KG1 (cell line): ENCODE results near the gene BLACAT1.
"Not testable (repeated sequence)": the region's sequence is repeated elsewhere in the genome, so short reads cannot be mapped to it uniquely, and the experiment has no call there.

Experiments
- DNase-seq: peaks from one replicate; lab custom pipeline; 2025; lab: John Stamatoyannopoulos, UW

The BLACAT1 gene

GRCh38 chr1:205440121-205440475, 15.7 kb downstream of the BLACAT1 start:
- DNase-seq = no peak

DNA sequence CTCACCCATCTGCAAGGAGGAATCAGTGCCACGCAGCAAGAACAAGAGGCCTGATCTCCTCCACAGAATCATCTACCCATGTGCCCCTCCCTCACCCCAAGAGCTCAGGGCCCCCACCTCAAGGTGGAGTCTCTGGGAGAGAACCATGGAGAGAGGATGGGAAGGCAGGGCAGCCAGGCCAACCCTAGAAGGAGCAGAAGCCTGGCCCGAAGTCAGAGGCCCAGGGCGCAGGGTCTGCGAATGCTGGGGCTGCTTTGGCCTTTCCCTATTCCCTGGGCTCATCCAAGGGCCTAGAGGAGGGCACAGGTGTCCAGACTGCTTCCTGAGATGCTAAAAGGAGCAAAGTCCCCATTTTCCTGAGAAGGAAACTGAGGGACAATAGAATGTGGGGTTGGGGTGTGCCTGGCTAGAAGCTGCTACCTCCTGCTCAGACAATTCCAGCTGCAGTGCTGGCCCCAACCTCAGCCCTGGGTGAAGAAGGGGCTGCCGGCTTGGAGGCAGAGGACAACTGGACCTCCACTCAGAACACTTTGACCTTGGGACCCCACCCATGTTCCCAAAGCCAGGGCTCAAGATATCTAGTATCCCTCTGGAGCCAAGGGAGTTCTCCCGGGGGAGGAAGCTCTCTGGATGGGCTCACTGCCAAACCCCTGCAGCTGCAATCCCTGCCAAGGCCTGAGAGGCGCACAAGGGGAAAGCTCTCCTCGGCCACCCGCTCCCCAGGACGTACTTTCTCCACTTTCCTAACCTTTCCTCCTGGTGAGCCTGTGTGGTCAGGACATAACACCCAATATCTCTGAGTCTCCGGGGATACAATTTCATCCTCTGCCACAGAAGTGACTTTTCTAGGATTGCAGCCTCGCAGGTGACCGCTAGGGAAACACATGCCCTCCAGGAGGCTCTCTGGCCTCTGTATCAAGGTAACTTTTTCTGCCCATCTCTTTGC, 17.4 kb downstream of the BLACAT1 start:
- no peak for DNase-seq

- DNase-seq = no peak
Measured at GRCh38 chr1:205437570-205437969, 18.3 kb downstream of the BLACAT1 start.

DNA sequence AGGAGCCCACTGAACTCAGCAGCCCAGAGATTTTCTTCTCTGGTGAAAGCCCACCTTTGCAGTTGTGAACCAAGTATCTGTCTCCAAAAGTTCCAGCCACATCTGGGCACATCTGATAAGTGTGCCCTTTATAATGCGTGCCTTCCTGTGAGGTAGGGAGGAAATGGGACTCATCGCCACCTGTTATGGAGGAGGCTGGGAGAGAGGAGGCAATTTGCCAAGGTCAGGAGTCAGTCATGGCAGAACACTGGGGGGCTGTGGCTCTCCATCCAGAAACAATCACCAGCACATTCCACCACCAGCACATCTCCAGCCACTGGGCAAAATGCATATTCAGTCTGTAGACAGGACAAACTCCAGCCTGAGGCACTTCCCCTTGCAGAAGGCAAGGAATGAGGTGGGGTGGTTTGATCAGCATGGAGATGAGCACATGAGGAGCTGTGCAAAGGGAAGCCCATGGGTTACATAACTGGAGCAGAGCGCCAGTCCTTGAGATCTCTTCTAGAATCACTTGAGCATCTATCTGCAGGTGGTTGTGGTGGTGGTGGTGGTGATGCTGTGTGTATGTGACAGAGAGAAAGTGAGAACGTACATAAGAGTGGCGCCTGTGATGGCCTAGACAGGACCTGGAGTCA, 19.0 kb downstream of the BLACAT1 start:
- DNase-seq = no peak

DNA sequence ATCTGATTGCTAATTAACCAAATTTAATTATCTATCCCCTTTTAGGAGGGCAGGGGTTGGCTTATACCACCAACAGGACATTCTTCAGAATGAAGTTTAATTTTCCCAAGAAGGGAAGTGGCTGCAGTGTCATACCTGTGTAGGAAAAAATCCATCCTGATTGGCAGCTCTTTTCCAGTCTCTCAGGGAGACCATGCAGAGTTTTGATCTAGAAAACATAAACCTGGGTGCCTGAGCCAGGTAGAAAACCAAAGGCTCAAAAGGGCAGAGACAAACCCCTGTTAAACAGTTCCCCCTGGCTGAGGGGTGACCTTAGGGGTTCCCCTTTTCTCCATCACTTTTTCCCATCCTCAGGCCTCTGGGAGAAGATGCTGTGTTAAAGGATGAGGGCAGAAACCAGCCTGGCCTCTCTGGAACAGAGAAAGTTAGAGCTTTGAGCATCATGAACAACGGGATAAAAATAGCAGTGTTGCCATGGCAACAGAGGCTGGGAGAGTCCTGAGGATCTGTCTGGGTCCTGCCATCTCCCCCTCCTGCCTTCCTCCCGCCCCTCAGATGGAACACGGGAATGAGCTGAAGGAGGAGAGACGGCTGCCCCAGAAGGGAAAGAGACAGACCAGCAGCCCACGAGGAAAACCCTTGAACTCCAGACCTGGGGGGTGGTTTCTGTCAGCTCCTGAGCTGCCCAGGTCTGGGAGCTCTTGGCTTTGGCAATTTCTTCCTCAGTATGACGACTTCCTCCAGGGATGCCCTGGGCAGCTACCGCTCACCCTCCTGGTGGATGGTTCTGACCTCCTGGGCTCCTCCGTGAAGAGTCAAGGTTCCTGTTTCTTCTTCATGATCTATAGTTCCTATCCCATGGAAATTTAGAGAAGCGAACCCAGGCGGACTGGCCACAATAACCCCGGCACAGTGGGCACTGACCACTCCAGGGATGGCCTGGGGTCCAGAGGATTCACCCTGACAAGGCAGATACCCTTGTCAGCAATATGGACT, 20.0 kb downstream of the BLACAT1 start:
- DNase-seq = no peak

DNA sequence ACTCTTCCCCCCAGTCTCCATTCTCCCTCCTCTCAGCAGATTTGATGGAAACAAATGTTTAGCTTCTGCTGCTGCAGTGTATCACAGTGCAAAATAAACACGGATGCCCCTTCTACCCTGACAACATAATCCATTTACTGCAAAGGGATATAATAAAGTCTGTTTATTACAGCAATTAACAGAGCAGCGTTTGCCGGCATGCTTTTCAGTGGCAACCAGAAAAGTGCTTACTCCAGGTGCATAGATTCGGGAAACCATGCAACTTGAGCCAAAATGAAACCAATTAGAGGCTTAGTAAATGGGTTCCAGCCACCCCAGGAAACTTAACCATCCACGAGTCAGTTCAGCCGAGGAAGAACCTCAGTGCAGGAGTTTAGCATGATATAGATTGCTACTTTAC, 21.1 kb downstream of the BLACAT1 start:
- DNase-seq = no peak

DNA sequence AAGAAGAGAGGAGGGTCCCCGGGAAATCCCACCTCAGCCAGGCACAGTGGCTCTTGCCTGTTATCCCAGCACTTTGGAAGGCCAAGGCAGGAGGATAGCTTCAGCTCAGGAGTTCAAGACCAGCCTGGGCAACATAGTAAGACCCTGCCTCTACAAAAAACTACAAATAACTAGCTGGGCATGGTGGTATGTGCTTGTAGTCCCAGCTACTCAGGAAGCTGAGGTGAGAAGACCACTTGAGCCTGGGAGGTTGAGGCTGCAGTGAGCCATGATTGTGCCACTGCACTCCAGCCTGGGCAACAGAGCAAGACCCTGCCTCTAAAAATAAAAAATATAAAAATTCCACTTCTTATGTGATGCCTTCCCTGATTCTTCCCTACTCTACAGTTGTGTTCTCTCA, 23.2 kb downstream of the BLACAT1 start:
- DNase-seq = not testable (repeated sequence)

- DNase-seq = no peak
Measured at GRCh38 chr1:205432116-205432515, 23.7 kb downstream of the BLACAT1 start.

DNA sequence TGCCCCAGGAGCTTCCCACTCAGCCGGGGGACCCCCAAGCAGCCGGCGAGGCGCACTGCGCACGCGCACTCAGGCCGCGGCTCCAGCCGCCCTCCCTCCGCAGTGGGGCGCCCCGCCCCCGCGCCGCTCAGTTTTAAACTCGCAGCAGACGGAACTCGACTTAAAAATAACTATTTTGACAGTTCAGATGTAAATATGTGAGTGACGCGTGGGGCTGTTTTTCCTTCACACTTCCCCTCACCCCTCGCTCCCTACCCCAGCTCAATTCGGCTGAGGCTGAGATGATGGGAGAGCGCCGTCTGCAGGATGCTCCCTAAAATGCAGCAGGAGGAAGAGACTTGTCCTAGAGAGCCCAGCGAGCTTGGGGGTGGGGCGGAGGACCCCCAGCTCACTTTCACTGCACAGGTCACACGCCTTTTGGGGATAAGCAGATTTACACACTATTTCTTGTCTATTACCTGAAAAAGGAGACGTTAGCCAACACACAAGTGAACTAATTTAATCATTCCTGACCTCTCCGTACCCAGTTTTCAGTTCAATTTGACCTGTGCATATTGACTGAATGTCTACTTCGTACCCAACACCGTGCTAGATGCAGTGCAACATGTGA, 25.0 kb downstream of the BLACAT1 start:
- DNase-seq = no peak

DNA sequence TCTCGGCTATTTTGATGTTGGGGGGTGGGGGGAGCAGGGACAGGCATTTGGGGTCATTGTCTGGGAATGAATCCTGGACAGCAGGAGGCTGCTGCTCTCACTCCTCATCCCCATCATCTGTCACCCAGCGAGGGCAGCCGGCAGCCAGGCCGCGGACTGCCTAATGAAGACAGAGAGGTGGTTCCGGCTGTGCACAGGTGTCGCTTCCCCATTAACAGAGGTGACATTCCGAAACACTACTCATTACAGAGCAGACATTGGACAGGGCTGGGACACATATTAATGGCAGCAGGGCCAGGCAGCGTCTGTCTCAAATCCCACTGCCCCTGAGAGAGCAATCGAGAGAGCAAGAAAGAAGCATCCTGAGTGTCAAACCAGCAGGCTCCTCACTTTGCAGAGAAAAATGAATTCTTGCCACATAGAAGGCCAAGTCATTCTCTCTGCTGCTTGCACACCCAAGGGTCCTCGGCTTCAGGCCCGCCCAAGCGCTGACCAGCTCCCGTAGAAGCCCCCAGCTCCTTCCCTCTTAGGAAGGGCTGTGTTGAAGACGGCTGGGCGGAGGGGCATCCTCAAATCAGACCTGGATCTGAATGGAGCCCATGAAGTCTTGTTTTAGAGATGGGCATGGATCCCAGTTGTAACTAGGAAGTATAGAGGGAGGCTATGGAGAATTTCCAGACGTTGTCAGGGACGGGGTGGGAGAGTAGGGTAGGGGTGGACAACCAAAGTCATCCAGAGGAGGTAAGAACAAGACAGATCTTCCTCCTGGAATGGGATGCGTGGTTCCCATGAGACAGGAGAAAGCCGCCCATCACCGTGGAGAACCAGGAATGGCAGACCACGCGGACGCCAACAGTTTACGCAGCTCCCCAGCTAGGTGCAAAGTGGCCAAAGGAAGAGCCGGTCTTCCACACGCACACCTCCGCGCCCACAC, 25.8 kb downstream of the BLACAT1 start:
- no peak for DNase-seq

DNA sequence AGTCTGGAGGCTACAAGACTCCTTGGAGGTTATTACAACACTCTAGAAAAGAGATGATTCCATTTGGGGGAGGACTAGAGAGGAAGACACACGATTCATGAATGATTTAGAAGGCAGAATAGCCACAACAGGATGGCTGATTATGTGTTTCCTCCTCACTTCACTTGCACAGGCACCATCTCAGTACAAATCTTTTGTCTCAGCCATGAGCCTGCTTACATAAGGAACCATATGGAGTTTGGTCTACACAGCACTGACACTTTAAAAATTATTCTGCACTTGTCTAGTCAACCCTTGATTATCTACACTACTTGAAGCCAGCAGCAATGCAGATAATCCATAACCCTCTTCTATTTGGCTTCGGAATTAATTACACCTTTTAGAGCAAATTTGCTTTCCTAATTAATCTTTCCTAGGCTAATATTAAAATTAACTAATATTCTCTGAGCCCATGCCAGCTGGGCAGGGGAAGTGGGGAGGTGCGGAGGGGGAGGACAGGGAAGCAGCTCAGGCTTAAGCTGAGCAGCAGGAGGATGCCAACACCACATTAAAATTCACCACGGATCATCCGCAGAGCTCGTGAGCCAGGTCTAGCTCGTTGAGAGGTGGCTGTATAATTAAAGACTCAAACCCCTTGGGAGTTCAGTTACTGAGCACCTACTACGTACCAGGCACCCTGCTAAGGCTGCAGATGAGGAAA, 30.8 kb downstream of the BLACAT1 start:
- no peak for DNase-seq

GRCh38 chr1:205423814-205424399, 31.9 kb downstream of the BLACAT1 start:
- no peak for DNase-seq

DNA sequence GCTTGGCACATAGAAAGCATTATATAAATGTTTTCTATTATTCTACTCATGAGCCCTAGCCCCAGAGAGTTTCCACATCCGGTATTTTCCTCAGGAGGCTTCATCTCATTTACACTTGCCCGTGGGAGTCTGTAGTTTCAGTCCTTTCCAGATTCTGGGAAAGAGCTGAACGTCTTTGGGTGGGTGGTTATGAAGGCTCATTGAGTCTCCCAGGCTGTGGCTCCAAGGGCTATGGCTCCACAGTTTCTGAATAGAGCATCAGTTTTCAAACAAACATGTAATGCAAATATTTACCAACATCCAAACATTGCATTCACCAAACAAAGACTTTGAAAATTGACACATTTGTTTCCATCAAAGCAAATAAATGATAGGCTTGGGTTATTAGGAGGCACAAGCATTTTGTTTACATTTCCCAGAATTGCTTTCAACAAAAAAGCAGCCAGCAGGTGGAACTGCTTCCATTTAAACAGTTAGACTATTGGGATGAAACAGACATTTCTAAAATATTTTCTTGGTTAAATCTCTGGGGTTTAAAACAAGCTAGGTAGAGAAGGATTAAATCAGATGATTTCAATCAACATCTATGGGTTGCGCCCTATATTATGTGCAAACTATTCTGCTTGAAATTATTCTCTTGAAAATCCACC, 32.7 kb downstream of the BLACAT1 start:
- no peak for DNase-seq

DNA sequence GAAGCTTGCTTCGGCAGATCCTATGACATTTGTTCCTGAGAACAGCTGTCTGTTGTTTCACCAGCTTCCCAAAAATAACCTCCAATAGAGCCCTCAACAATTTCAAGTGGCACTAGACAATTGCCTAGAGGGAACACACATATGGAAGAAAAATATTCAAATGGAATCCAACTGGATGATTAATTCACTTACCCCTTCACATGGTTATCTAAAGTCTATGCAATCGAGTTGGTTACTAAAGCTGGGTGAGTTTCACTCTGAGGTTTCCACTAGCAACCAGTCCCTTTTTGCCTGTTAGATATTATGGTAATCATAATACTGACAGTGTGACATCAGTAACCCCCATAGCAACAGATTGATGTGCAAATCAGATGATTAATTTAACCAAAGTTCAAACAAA, 34.0 kb downstream of the BLACAT1 start, which contains the start of gene LEMD1:
Gene LEMD1, minus strand, starts transcription at position 259 of the 400 bp plus-strand sequence. CDS start 1,520 bp downstream, outside the sequence.
- no peak for DNase-seq

DNA sequence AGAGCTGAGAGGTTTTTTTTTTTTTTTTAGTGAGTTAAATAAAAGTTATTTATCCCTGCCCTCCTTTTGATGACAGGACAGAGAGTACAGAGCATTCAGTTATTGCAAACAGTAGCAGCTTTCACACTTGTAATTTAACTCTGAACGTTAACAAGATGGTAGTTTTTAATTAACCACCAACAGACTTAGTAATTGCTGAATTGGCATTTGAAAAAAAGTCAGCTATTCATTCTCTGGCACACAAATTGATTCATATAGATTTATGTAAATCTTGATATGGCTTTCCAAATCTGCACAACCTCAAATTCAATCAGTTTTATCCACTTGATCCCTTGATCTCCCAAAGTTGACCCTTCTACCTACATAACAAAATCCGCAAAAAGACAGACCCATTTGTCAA, 34.9 kb downstream of the BLACAT1 start:
- no peak for DNase-seq

- DNase-seq = no peak
Measured at GRCh38 chr1:205417870-205418635, 37.8 kb downstream of the BLACAT1 start.

DNA sequence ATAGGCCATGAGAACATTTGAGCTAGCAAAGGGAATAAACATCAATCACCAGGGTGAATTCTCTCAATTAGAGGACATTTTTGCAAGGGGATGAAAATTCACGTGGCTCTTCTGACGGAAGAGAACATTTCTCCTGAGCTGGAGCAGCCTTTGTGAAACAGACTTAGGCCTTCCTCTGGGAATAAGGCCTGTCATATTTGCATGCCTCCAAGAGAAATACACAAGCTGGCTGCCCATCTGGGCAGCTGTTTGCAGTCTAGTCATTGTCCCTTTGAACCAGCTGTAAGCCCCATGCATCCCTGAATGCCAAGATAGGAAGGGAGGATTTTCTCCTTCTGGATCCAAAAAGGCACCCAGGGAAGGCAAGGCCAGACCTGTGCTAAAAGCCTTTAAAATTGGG, 39.5 kb downstream of the BLACAT1 start:
- no peak for DNase-seq

- DNase-seq = no peak
Measured at GRCh38 chr1:205410581-205411298, 45.1 kb downstream of the BLACAT1 start.
